ENCODE data around the gene RRP1B. TPM values are rescaled to one million over a fixed set of nuclear protein-coding genes. Genes with fewer than 3 reads are reported as not detected.

RRP1B gene
- total and polyA plus RNA-seq, 9 of the 15 experiments (the other 6 are each of a cell fraction or from before 2014, with no cell fraction given), result 6.8 to 66.6 (median 41.9) TPM

Small RNA genes within 50 kb of the gene (microRNA-seq; reads per million reads assigned to microRNA genes)
- not detected for gene MIR6070 (ENCODE audit: borderline microRNAs expressed)

Small RNA genes within 50 kb of the gene (small RNA-seq; reads per million reads assigned to genes)
- not detected for gene MIR6070

Other genes with a start within 250 kb of the RRP1B start
- 0.33 and 0.45 TPM in 2 replicates for gene SIK1, start 232.4 kb upstream of the RRP1B start, total RNA-seq (2014; rRNA removed)
- gene SIK1, start 232.4 kb upstream of the RRP1B start, total RNA-seq (2014; rRNA removed; fragmentation: Illumina TruSeq; extraction: Trizol), result 0.80 and 1.8 TPM in 2 replicates
- 0.98 TPM in 1 of 2 replicates, not detected in the other for gene SIK1, start 232.4 kb upstream of the RRP1B start, total RNA-seq (2015; rRNA removed; fragmentation: Illumina TruSeq; extraction: Trizol)
- gene SIK1, start 232.4 kb upstream of the RRP1B start, total RNA-seq (2021), result 4.3 TPM in 2 replicates
- 1.3 and 2.7 TPM in 2 replicates for gene SIK1, start 232.4 kb upstream of the RRP1B start, polyA plus RNA-seq (2011; rRNA removed)
- gene SIK1, start 232.4 kb upstream of the RRP1B start, polyA plus RNA-seq (2014; fragmentation: Illumina TruSeq; extraction: Trizol), result 1.5 and 1.8 TPM in 2 replicates
- gene SIK1, start 232.4 kb upstream of the RRP1B start, polyA plus RNA-seq (2014; fragmentation: Nextera tagmentation; extraction: Ambion mirVana), result not detected
- 0.66 and 1.8 TPM in 2 replicates for gene SIK1, start 232.4 kb upstream of the RRP1B start, polyA plus RNA-seq (2014; rRNA removed)
- 0.20 TPM in 1 of 2 replicates, not detected in the other for gene HSF2BP, start 72 bp upstream of the RRP1B start, total RNA-seq (2014; rRNA removed)
- gene HSF2BP, start 72 bp upstream of the RRP1B start, total RNA-seq (2014; rRNA removed; fragmentation: Illumina TruSeq; extraction: Trizol), result 0.19 and 0.22 TPM in 2 replicates
- gene HSF2BP, start 72 bp upstream of the RRP1B start, total RNA-seq (2015; rRNA removed; fragmentation: Illumina TruSeq; extraction: Trizol), result 0.18 and 0.23 TPM in 2 replicates
- gene HSF2BP, start 72 bp upstream of the RRP1B start, total RNA-seq (2021), result 0.22 and 0.55 TPM in 2 replicates
- gene HSF2BP, start 72 bp upstream of the RRP1B start, polyA plus RNA-seq (2011; rRNA removed), result 0.20 and 0.30 TPM in 2 replicates
- 0.12 TPM in 1 of 2 replicates, not detected in the other for gene HSF2BP, start 72 bp upstream of the RRP1B start, polyA plus RNA-seq (2014; fragmentation: Illumina TruSeq; extraction: Trizol)
- under 1 TPM in 1 of 2 experiments, not detected in 1; 0.04 TPM for gene HSF2BP, start 72 bp upstream of the RRP1B start, polyA plus RNA-seq (2014; fragmentation: Nextera tagmentation; extraction: Ambion mirVana)
- gene HSF2BP, start 72 bp upstream of the RRP1B start, polyA plus RNA-seq (2014; rRNA removed), result 0.53 and 0.57 TPM in 2 replicates
- gene PDXK, start 59.6 kb downstream of the RRP1B start, total RNA-seq (2014; rRNA removed), result 95.1 and 117 TPM in 2 replicates
- 57.2 and 71.2 TPM in 2 replicates for gene PDXK, start 59.6 kb downstream of the RRP1B start, total RNA-seq (2014; rRNA removed; fragmentation: Illumina TruSeq; extraction: Trizol)
- 46.8 and 47.5 TPM in 2 replicates for gene PDXK, start 59.6 kb downstream of the RRP1B start, total RNA-seq (2015; rRNA removed; fragmentation: Illumina TruSeq; extraction: Trizol)
- 162 TPM in 2 replicates for gene PDXK, start 59.6 kb downstream of the RRP1B start, total RNA-seq (2021)
- gene PDXK, start 59.6 kb downstream of the RRP1B start, polyA plus RNA-seq (2011; rRNA removed), result 135 and 158 TPM in 2 replicates
- gene PDXK, start 59.6 kb downstream of the RRP1B start, polyA plus RNA-seq (2014; fragmentation: Illumina TruSeq; extraction: Trizol), result 80.6 and 84.8 TPM in 2 replicates
- 1 to 10 TPM; 5.6 to 8.9 TPM for gene PDXK, start 59.6 kb downstream of the RRP1B start, polyA plus RNA-seq (2014; fragmentation: Nextera tagmentation; extraction: Ambion mirVana)
- gene PDXK, start 59.6 kb downstream of the RRP1B start, polyA plus RNA-seq (2014; rRNA removed), result 76.5 and 103 TPM in 2 replicates
- gene CSTB, start 116.7 kb downstream of the RRP1B start, total RNA-seq (2014; rRNA removed), result 23.1 and 29.0 TPM in 2 replicates
- 20.8 and 21.1 TPM in 2 replicates for gene CSTB, start 116.7 kb downstream of the RRP1B start, total RNA-seq (2014; rRNA removed; fragmentation: Illumina TruSeq; extraction: Trizol)
- 31.7 and 34.9 TPM in 2 replicates for gene CSTB, start 116.7 kb downstream of the RRP1B start, total RNA-seq (2015; rRNA removed; fragmentation: Illumina TruSeq; extraction: Trizol)
- 43.5 and 48.1 TPM in 2 replicates for gene CSTB, start 116.7 kb downstream of the RRP1B start, total RNA-seq (2021)
- 46.6 and 58.0 TPM in 2 replicates for gene CSTB, start 116.7 kb downstream of the RRP1B start, polyA plus RNA-seq (2011; rRNA removed)
- gene CSTB, start 116.7 kb downstream of the RRP1B start, polyA plus RNA-seq (2014; fragmentation: Illumina TruSeq; extraction: Trizol), result 64.2 and 79.8 TPM in 2 replicates
- 10 to 100 TPM; 12.4 to 17.1 TPM for gene CSTB, start 116.7 kb downstream of the RRP1B start, polyA plus RNA-seq (2014; fragmentation: Nextera tagmentation; extraction: Ambion mirVana)
- 65.0 and 67.8 TPM in 2 replicates for gene CSTB, start 116.7 kb downstream of the RRP1B start, polyA plus RNA-seq (2014; rRNA removed)
- 68.6 and 84.3 TPM in 2 replicates for gene RRP1, start 130.0 kb downstream of the RRP1B start, total RNA-seq (2014; rRNA removed)
- gene RRP1, start 130.0 kb downstream of the RRP1B start, total RNA-seq (2014; rRNA removed; fragmentation: Illumina TruSeq; extraction: Trizol), result 40.5 and 48.5 TPM in 2 replicates
- gene RRP1, start 130.0 kb downstream of the RRP1B start, total RNA-seq (2015; rRNA removed; fragmentation: Illumina TruSeq; extraction: Trizol), result 51.6 and 52.9 TPM in 2 replicates
- 89.1 and 105 TPM in 2 replicates for gene RRP1, start 130.0 kb downstream of the RRP1B start, total RNA-seq (2021)
- gene RRP1, start 130.0 kb downstream of the RRP1B start, polyA plus RNA-seq (2011; rRNA removed), result 38.0 and 47.3 TPM in 2 replicates
- 79.7 and 97.5 TPM in 2 replicates for gene RRP1, start 130.0 kb downstream of the RRP1B start, polyA plus RNA-seq (2014; fragmentation: Illumina TruSeq; extraction: Trizol)
- 1 to 10 TPM in 1 of 2 experiments, under 1 TPM in 1; 0.89 to 1.8 TPM for gene RRP1, start 130.0 kb downstream of the RRP1B start, polyA plus RNA-seq (2014; fragmentation: Nextera tagmentation; extraction: Ambion mirVana)
- 60.2 and 64.7 TPM in 2 replicates for gene RRP1, start 130.0 kb downstream of the RRP1B start, polyA plus RNA-seq (2014; rRNA removed)
- gene AGPAT3, start 205.7 kb downstream of the RRP1B start, total RNA-seq (2014; rRNA removed), result 41.3 and 50.4 TPM in 2 replicates
- 27.3 and 28.6 TPM in 2 replicates for gene AGPAT3, start 205.7 kb downstream of the RRP1B start, total RNA-seq (2014; rRNA removed; fragmentation: Illumina TruSeq; extraction: Trizol)
- 33.7 and 35.7 TPM in 2 replicates for gene AGPAT3, start 205.7 kb downstream of the RRP1B start, total RNA-seq (2015; rRNA removed; fragmentation: Illumina TruSeq; extraction: Trizol)
- 88.4 and 90.1 TPM in 2 replicates for gene AGPAT3, start 205.7 kb downstream of the RRP1B start, total RNA-seq (2021)
- 48.3 and 63.4 TPM in 2 replicates for gene AGPAT3, start 205.7 kb downstream of the RRP1B start, polyA plus RNA-seq (2011; rRNA removed)
- 33.2 and 48.4 TPM in 2 replicates for gene AGPAT3, start 205.7 kb downstream of the RRP1B start, polyA plus RNA-seq (2014; fragmentation: Illumina TruSeq; extraction: Trizol)
- 1 to 10 TPM; 1.5 TPM for gene AGPAT3, start 205.7 kb downstream of the RRP1B start, polyA plus RNA-seq (2014; fragmentation: Nextera tagmentation; extraction: Ambion mirVana)
- 46.6 and 50.1 TPM in 2 replicates for gene AGPAT3, start 205.7 kb downstream of the RRP1B start, polyA plus RNA-seq (2014; rRNA removed)

All from K562 (cell line).